C4-2B (cell line): ENCODE measurements around the gene SLC2A11.

Source experiments
- CTCF ChIP-seq: fragments of 450-650 bp; conservative IDR thresholded peaks from 2 replicates; pipeline ENCODE4 v1.5.1; 2017; ENCODE audit warnings: mild to moderate bottlenecking
- ZFX ChIP-seq: fragments of 450-650 bp; IDR thresholded peaks from 2 replicates; pipeline ENCODE4 v1.6.1; 2017

GRCh38 chr22:23834793-23835483 is 22.7 kb upstream of the SLC2A11 start:
- TF ChIP-seq CTCF (no peak), ZFX (no peak)
